PC-9 (cell line): ENCODE results near the gene ZNF655. TPM values are rescaled to one million over a fixed set of nuclear protein-coding genes. Genes with fewer than 3 reads are reported as not detected.
A peak's percentile ranks its signal among the peaks of the same experiment; 100 is the strongest.

ENCODE experiments used
- BruUV-seq: library from RNA; stranded (reverse); fragments of 400-500 nt; replicated peaks from 2 replicates; lab custom pipeline; 2021; lab: Mats Ljungman, UMichigan
- CTCF ChIA-PET: fragments of 300-600 bp; sonication (Branson Sonifier 250); formaldehyde crosslinking; loops from one replicate; lab custom pipeline; 2022; ENCODE audit warnings: antibody characterized with exemption; lab: Charles Lee
- POLR2A ChIA-PET: fragments of 300-600 bp; sonication (Branson Sonifier 250); formaldehyde crosslinking; loops from one replicate; lab custom pipeline; 2022; ENCODE audit warnings: antibody characterized with exemption; ENCODE audit not compliant: unreplicated experiment; lab: Charles Lee
- DNase-seq, 2 experiments: peaks; one replicate each; pipeline versions ENCODE4 v3.0.0 to v3.0.0-alpha.2; 2015 to 2022; ENCODE audit warnings: mixed read lengths in 1 of 2
- H2AFZ ChIP-seq: fragments of 200-600 bp; sonication (generic); 2 replicates; pipeline ENCODE4 v1.8.1; 2017; ENCODE audit warnings: antibody characterized with exemption
- H3F3A ChIP-seq: fragments of 200-600 bp; sonication (generic); 2 replicates; pipeline ENCODE4 v1.8.1; 2017; ENCODE audit warnings: antibody characterized with exemption, mild to moderate bottlenecking, low read depth; ENCODE audit not compliant: insufficient read depth
- H3K27ac ChIP-seq: fragments of 200-600 bp; sonication (generic); 2 replicates; pipeline ENCODE4 v1.6.1; 2016; ENCODE audit warnings: mixed run types
- H3K27me3 ChIP-seq: fragments of 200-600 bp; sonication (generic); 2 replicates; pipeline ENCODE4 v1.6.1; 2016; ENCODE audit warnings: low read depth, mixed run types; ENCODE audit not compliant: insufficient read depth
- H3K36me3 ChIP-seq: fragments of 200-600 bp; sonication (generic); 2 replicates; pipeline ENCODE4 v1.6.1; 2016; ENCODE audit warnings: low read depth, mixed run types
- H3K4me1 ChIP-seq: fragments of 200-600 bp; sonication (generic); replicated peaks from 2 replicates; pipeline ENCODE4 v1.6.1; 2016; ENCODE audit warnings: mixed run types; ENCODE audit not compliant: insufficient read depth
- H3K4me2 ChIP-seq: fragments of 200-600 bp; sonication (generic); 2 replicates; pipeline ENCODE4 v1.6.1; 2017; ENCODE audit warnings: mixed run types
- H3K4me3 ChIP-seq: fragments of 200-600 bp; sonication (generic); 2 replicates; pipeline ENCODE4 v1.6.1; 2016; ENCODE audit warnings: mixed run types
- H3K79me2 ChIP-seq: fragments of 200-600 bp; sonication (generic); 2 replicates; pipeline ENCODE4 v1.6.1; 2017; ENCODE audit warnings: low read depth, mixed run types
- H3K9me2 ChIP-seq: fragments of 200-600 bp; sonication (generic); 2 replicates; pipeline ENCODE4 v1.8.1; 2017; ENCODE audit warnings: mild to moderate bottlenecking; ENCODE audit not compliant: insufficient read depth
- H3K9me3 ChIP-seq: fragments of 200-600 bp; sonication (generic); 2 replicates; pipeline ENCODE4 v1.8.1; 2016; ENCODE audit warnings: low read depth; ENCODE audit not compliant: insufficient read depth
- H4K20me1 ChIP-seq: fragments of 200-600 bp; sonication (generic); 2 replicates; pipeline ENCODE4 v1.8.1; 2017; ENCODE audit not compliant: insufficient read depth
- EZH2 ChIP-seq: fragments of 200-600 bp; sonication (generic); IDR thresholded peaks from 2 replicates; pipeline ENCODE4 v1.8.0; 2017; ENCODE audit warnings: antibody characterized with exemption, low read depth
- intact Hi-C: fragments of 100-400 bp; cut with micrococcal nuclease; formaldehyde crosslinking; loops from one replicate; pipeline ENCODE4 v1.10.0; 2022; ENCODE audit not compliant: unreplicated experiment
- total RNA-seq: library from RNA; stranded (reverse); gene quantifications from 2 replicates; pipeline ENCODE4 v1.2.3, GENCODE V29; 2021
- TF ChIP-seq, protein P1 (sequence below): fragments of 200-600 bp; sonication (generic); conservative IDR thresholded peaks from 2 replicates; pipeline ENCODE4 v1.6.1; 2017; ENCODE audit warnings: mixed run types, antibody characterized with exemption, mild to moderate bottlenecking, moderate library complexity

ZNF655 gene
- total RNA-seq, 1 experiment from 2014 or later, result 83.0 TPM

DNA sequence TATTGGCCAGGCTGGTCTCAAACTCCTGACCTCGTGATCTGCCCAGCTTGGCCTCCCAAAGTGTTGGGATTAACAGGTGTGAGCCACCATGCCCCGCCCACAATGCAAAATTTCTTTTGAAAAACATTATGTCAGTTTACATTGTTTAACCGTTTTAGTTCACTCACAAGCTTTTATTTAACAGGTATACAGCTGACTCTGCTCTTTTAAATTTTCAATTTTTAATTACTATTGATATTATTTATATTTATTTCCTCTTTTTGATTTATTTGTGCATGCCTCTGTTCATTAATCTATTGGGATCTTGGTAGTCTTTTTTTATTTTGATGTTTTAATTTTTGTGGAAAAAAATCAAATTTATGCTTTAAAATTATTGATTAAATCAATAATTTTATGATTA lies 37.0 kb upstream of the ZNF655 start:
- Histone ChIP-seq H4K20me1 (no peaks in the 10 kb centered on the region), H2AFZ (no peak overlapping the region), H3K9me3 (no peaks in the 10 kb centered on the region), H3K4me2 (no peak overlapping the region), H3K9me2 (no peaks in the 10 kb centered on the region), H3K36me3 (peaks cover 9% of the 10 kb centered on the region), H3F3A (0 out of 2 replicates have a peak, but pooled peaks cover 5% of the 10 kb centered on the region), H3K4me1 (no peaks in the 10 kb centered on the region), H3K79me2 (no peaks in the 10 kb centered on the region), H3K27me3 (no peaks in the 10 kb centered on the region), H3K4me3 (no peak overlapping the region), H3K27ac (no peak overlapping the region)
- DNase-seq, result no peak
- TF ChIP-seq EZH2, result no peak
- TF ChIP-seq, protein P1, sequence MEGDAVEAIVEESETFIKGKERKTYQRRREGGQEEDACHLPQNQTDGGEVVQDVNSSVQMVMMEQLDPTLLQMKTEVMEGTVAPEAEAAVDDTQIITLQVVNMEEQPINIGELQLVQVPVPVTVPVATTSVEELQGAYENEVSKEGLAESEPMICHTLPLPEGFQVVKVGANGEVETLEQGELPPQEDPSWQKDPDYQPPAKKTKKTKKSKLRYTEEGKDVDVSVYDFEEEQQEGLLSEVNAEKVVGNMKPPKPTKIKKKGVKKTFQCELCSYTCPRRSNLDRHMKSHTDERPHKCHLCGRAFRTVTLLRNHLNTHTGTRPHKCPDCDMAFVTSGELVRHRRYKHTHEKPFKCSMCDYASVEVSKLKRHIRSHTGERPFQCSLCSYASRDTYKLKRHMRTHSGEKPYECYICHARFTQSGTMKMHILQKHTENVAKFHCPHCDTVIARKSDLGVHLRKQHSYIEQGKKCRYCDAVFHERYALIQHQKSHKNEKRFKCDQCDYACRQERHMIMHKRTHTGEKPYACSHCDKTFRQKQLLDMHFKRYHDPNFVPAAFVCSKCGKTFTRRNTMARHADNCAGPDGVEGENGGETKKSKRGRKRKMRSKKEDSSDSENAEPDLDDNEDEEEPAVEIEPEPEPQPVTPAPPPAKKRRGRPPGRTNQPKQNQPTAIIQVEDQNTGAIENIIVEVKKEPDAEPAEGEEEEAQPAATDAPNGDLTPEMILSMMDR, result no peak
- no TSS peak for BruUV-seq
- POLR2A ChIA-PET, result interaction anchor here (0.6 to 0.7 kb wide), 3 partner anchors 56 to 559 kb away, joined by 4 to 6 read pairs (median 6); no protein-coding TSS in a partner anchor
- CTCF ChIA-PET, result no interaction called here
- intact Hi-C loops, result no loop called here

GRCh38 chr7:99525713-99526440 lies 32.6 kb upstream of the ZNF655 start:
- no peak overlapping the region for H3K4me3 ChIP-seq
- intact Hi-C loops, result no loop called here
- H3K27me3 ChIP-seq, result no peaks in the 10 kb centered on the region
- no peaks in the 10 kb centered on the region for H4K20me1 ChIP-seq
- DNase-seq, result no peak
- BruUV-seq, result no TSS peak
- no peak overlapping the region for H3K4me2 ChIP-seq
- POLR2A ChIA-PET, result no interaction called here
- H3K27ac ChIP-seq, result no peak overlapping the region
- no peaks in the 10 kb centered on the region for H3K4me1 ChIP-seq
- TF ChIP-seq EZH2, result no peak
- TF ChIP-seq, protein P1, result peak; percentile 47; the same call in 1 of the 2 replicates
- H3K9me3 ChIP-seq, result peaks cover 25% of the 10 kb centered on the region
- CTCF ChIA-PET, result interaction anchor here (0.6 kb wide), 2 partner anchors 86 to 126 kb away, joined by 3 to 4 read pairs; no protein-coding TSS in a partner anchor
- no peaks in the 10 kb centered on the region for H3K9me2 ChIP-seq
- peaks cover 33% of the 10 kb centered on the region for H3K36me3 ChIP-seq
- no peaks in the 10 kb centered on the region for H3F3A ChIP-seq
- H2AFZ ChIP-seq, result no peak overlapping the region
- no peaks in the 10 kb centered on the region for H3K79me2 ChIP-seq

- no peaks in the 10 kb centered on the region for H3K4me1 ChIP-seq
- no peaks in the 10 kb centered on the region for H3K9me2 ChIP-seq
- H3K9me3 ChIP-seq, result peaks cover 55% of the 10 kb centered on the region
- no peaks in the 10 kb centered on the region for H3K79me2 ChIP-seq
- no peak for TF ChIP-seq EZH2
- TF ChIP-seq, protein P1, result no peak
- no TSS peak for BruUV-seq
- H3F3A ChIP-seq, result no peaks in the 10 kb centered on the region
- CTCF ChIA-PET, result no interaction called here
- no peaks in the 10 kb centered on the region for H3K27me3 ChIP-seq
- H2AFZ ChIP-seq, result no peak overlapping the region
- H3K36me3 ChIP-seq, result peaks cover 48% of the 10 kb centered on the region
- H4K20me1 ChIP-seq, result no peaks in the 10 kb centered on the region
- DNase-seq, result no peak
- POLR2A ChIA-PET, result no interaction called here
- H3K4me2 ChIP-seq, result no peak overlapping the region
- peak overlapping the region; percentile 29; the same call in 1 of the 2 replicates for H3K4me3 ChIP-seq
- H3K27ac ChIP-seq, result no peak overlapping the region
- intact Hi-C loops, result no loop called here
Observed at GRCh38 chr7:99531354-99531765, 27.1 kb upstream of the ZNF655 start.
